ENCODE data around the gene ZNF607.
"Not testable (repeated sequence)": the region's sequence is repeated elsewhere in the genome, so short reads cannot be mapped to it uniquely, and the experiment has no call there.

Gene ZNF607

GRCh38 chr19:37719111-37719926 is at the start of gene ZNF607:
ZNF607 (minus strand) TSS chr19:37719761; CDS start chr19:37711618, 8,143 bp downstream.
- H3K4me3 ChIP-seq (ENCODE audit: severe bottlenecking): peak within 1 kb of the TSS; percentile 72
- H3K9me3 ChIP-seq (ENCODE audit: severe bottlenecking): no peaks in the 10 kb centered on the region
- TF ChIP-seq CTCF (IDR thresholded peaks at IDR 0.05; ENCODE audit: poor library complexity, severe bottlenecking): peak; percentile 82
- peak within 1 kb of the TSS; percentile 22 for H3K27ac ChIP-seq (ENCODE audit: poor library complexity, severe bottlenecking)
- peak; percentile 91 for ATAC-seq (ENCODE audit: low read depth)
- H3K36me3 ChIP-seq (ENCODE audit: low read depth): peaks cover 5% of the 10 kb centered on the region; the same call in 1 of the 2 replicates
- peak; percentile 85 for DNase-seq (ENCODE audit: low spot score)
- H3K4me1 ChIP-seq (ENCODE audit: insufficient read depth, poor library complexity, severe bottlenecking): no peaks in the 10 kb centered on the region
- H3K27me3 ChIP-seq (ENCODE audit: insufficient read depth, poor library complexity, severe bottlenecking): no peaks in the 10 kb centered on the region

GRCh38 chr19:37763488-37763887 is 43.9 kb upstream of the ZNF607 start:
- Histone ChIP-seq H3K36me3 (ENCODE audit: low read depth) (peaks cover 23% of the 10 kb centered on the region), H3K9me3 (ENCODE audit: severe bottlenecking) (no peaks in the 10 kb centered on the region), H3K27me3 (ENCODE audit: insufficient read depth, poor library complexity, severe bottlenecking) (no peaks in the 10 kb centered on the region), H3K4me3 (ENCODE audit: severe bottlenecking) (no peak overlapping the region), H3K27ac (ENCODE audit: poor library complexity, severe bottlenecking) (peak overlapping the region; percentile 26), H3K4me1 (ENCODE audit: insufficient read depth, poor library complexity, severe bottlenecking) (no peaks in the 10 kb centered on the region)
- no peak for DNase-seq (ENCODE audit: low spot score)
- no peak for TF ChIP-seq CTCF (IDR thresholded peaks at IDR 0.05; ENCODE audit: poor library complexity, severe bottlenecking)
- peak; percentile 65 for ATAC-seq (ENCODE audit: low read depth)

GRCh38 chr19:37757683-37758082 is 38.1 kb upstream of the ZNF607 start:
- H3K36me3 ChIP-seq (ENCODE audit: low read depth): peaks cover 21% of the 10 kb centered on the region
- not testable (repeated sequence) for ATAC-seq (ENCODE audit: low read depth); H3K27ac ChIP-seq (ENCODE audit: poor library complexity, severe bottlenecking); H3K4me1 ChIP-seq (ENCODE audit: insufficient read depth, poor library complexity, severe bottlenecking); DNase-seq (ENCODE audit: low spot score); H3K27me3 ChIP-seq (ENCODE audit: insufficient read depth, poor library complexity, severe bottlenecking); H3K4me3 ChIP-seq (ENCODE audit: severe bottlenecking); H3K9me3 ChIP-seq (ENCODE audit: severe bottlenecking)

- DNase-seq (ENCODE audit: low spot score): no peak
- no peaks in the 10 kb centered on the region for H3K27me3 ChIP-seq (ENCODE audit: insufficient read depth, poor library complexity, severe bottlenecking)
- H3K4me3 ChIP-seq (ENCODE audit: severe bottlenecking): no peak overlapping the region
- no peak for TF ChIP-seq CTCF (IDR thresholded peaks at IDR 0.05; ENCODE audit: poor library complexity, severe bottlenecking)
- no peak overlapping the region for H3K27ac ChIP-seq (ENCODE audit: poor library complexity, severe bottlenecking)
- H3K4me1 ChIP-seq (ENCODE audit: insufficient read depth, poor library complexity, severe bottlenecking): no peaks in the 10 kb centered on the region
- H3K36me3 ChIP-seq (ENCODE audit: low read depth): peaks cover 17% of the 10 kb centered on the region
- ATAC-seq (ENCODE audit: low read depth): no peak
- H3K9me3 ChIP-seq (ENCODE audit: severe bottlenecking): peaks cover 12% of the 10 kb centered on the region
These were observed 18.8 kb upstream of the ZNF607 start for GRCh38 chr19:37738371-37738770.

- Histone ChIP-seq H3K36me3 (ENCODE audit: low read depth) (no peaks in the 10 kb centered on the region), H3K4me1 (ENCODE audit: insufficient read depth, poor library complexity, severe bottlenecking) (no peaks in the 10 kb centered on the region), H3K27ac (ENCODE audit: poor library complexity, severe bottlenecking) (no peak overlapping the region), H3K4me3 (ENCODE audit: severe bottlenecking) (no peak overlapping the region), H3K27me3 (ENCODE audit: insufficient read depth, poor library complexity, severe bottlenecking) (no peaks in the 10 kb centered on the region), H3K9me3 (ENCODE audit: severe bottlenecking) (no peaks in the 10 kb centered on the region)
- ATAC-seq (ENCODE audit: low read depth): no peak
- no peak for DNase-seq (ENCODE audit: low spot score)
- TF ChIP-seq CTCF (IDR thresholded peaks at IDR 0.05; ENCODE audit: poor library complexity, severe bottlenecking): no peak
These were observed 5.6 kb upstream of the ZNF607 start for GRCh38 chr19:37725181-37725580.

Measured in RWPE2 (cell line).